HG03175 (cell line): ENCODE results near the gene SERPINA9.

Experiments used
- ATAC-seq: cut with Tn5 transposase; IDR thresholded peaks from one replicate; pipeline ENCODE4 v1.9.1; 2021; ENCODE audit warnings: mild to moderate bottlenecking, moderate library complexity; ENCODE audit not compliant: unreplicated experiment

SERPINA9 gene

DNA sequence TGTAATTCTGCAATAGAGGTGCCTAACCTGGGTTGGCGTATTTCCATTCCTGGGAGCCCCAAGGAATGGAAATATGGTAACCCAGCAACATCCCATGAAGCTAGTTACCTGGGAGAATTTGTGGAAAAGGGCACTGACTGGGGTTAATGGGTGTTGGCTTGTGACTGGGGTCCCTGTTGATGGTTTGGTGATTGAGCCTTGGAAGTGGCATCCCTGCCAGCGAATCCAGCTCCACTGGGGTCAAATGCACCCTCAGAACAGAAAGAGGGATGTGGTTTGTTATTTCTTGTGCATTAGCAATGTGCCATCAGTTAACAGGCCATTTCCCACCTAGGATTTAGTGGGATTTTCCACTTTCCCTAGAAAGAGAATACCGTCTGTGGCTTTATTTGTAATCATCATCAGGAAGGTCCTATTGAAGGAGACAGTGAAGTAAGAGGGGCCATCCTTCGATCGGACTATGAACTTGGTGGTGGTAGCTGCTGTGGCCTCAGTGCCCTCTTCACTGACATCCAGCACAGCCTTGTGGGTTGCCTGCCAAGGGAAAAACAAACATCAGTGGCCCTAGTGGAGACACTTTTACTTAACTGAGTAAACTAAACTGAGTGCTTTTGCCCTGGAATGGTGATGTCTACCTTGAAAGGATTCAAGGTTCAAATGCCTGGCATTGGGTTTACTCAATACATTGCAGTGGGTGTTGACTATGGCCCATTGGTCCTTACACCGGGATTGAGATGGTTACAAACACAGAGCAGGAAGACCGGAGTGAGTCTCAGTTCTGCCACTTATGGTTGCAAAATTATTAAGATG lies 13.0 kb downstream of the SERPINA9 start:
- ATAC-seq = no peak

DNA sequence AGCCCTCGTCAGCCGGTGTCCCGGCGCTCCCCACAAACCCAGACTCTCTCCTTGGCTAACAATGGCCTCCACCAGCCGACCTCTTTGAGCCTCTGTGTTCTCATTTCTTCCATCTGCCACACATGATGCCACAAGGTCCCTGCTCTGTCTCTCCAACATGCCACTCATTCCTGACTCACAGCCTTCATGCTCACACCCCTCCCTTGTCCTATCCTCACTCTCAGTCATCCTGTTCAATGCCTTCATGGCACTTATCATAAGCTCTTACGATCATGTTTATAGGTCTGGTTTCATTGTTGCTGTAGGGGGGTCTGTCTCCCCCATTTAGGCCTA lies 13.8 kb downstream of the SERPINA9 start:
- ATAC-seq = no peak

DNA sequence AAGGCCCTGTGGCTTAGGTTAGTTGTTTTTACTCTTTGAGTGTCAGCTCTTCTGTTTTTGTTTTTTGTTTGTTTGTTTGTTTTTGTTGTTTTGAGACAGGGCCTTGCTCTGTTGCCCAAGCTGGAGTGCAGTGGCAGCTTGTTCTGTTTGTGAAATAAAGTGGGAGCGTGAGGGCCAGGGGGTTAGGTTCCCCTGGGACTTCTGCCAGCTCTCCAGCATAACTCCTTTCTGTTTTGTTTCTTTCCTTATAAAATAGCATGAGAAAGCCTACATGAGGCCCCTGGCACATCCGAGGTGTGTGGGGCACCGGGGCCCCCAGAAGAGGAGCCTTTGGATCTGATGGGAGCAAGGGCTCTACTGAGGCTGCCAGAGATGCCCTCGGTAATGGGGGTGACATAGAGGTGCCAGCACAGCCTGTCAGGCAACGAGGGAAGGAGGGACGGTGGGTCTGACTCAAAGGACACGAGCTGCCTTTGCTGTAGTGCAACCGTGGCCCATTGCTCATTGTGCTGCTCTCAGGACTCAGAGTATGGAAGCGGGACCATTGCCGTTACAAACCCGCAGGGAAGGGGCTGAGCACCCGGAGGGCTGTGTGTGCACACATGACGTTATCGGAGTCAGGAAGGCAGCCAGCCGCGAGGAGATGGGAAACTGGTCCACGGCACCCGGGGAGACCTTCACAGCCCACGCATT lies 14.3 kb downstream of the SERPINA9 start:
- no peak for ATAC-seq

DNA sequence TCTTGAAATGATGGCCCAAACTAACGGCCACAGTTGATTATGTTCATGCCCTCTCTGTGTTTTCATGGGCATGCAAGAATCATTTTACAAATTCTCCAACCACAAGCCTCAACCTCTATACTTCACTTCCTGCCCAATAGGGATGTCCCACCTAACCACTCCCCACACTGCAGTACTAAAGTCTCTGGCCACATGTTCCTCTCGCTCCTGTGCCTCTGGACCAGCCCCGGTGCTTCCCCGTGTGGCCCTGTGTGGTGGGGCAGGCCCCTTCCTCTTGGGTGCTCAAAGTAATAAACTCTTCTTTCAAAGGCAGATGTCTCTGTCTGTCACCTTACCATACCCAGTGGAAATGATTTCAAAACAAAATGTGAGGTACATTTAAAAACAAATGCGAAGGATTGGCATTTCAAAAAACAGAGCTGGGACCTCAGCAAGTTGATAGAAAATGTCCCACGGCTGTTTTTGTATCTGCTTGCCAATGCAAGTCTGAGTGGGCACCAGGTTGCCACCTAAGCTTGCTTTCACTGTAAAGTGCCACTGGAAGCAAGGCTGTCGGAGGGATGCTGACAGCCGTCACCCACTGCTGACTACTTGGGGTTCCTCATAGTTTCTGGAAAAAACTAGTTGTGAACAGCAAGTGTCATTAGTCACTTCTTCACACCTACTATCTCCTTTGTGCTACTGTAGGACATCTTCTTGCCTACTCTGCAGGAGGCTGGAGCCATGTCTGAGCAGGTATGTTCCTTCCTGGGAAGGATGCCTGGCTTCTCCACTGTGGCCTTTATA lies 15.2 kb downstream of the SERPINA9 start:
- no peak for ATAC-seq

DNA sequence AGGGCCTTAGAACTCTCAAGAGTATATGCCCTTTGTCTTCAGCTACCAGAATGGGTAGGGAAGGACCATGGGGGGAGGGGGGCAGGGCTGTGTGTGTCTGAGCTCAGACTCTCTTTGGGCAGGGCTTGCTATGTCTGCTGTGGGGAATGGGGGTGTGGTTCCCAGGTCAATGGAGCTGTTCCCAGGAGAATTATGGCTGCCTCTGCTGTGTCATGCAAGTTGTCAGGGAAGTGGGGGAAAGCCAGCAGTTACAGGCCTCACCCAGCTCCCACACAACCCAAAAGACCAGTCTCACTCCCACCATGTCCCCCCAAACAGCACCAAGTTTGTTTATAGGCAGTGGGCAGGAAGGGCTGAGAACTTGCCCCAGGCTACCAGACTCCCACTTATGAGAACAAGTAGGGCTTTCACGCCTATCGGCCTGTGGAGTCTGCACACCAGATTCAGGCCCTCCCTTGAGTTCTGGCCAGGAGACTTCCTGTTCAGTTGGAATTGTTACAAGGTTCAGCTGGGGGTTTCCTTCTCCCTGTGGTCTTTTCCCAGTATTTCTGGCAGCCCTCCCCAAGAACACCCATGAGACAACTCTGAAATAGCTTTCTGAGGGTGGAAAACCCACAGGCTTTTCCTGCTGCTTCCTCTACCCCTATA lies 17.3 kb downstream of the SERPINA9 start:
- ATAC-seq = no peak

DNA sequence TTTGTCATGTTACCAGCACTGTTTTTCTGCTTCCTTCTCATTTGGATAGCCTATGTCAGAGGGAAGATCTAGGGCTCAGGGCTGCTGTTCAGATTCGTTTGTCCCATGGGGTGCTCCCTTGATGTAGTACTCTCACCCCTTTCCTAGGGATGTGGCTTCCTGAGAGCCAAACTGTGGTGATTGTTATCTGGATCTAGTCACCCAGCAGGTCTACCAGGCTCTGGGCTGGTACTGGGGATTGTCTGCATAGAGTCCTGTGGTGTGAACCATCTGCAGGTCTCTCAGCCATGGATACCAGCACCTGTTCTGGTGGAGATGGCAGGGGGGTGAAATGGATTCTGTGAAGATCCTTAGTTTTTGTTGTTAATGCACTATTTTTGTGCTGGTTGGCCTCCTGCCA lies 17.9 kb downstream of the SERPINA9 start:
- ATAC-seq = no peak

DNA sequence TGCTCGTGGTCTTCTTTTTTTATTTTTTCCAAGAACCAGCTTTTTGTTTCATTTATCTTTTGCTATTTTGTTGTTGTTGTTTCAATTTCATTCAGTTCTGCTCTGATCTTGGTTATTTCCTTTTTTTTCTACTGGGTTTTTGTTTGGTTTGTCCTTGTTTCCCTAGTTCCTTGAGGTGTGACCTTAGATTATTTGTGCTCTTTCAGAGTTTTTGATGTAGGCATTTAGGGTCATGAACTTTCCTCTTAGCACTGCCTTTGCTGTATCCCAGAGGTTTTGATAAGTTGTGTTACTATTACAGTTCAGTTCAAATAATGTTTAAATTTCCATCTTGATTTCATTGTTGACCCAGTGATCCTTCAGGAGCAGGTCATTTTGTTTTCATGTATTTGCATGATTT lies 20.1 kb downstream of the SERPINA9 start:
- no peak for ATAC-seq

DNA sequence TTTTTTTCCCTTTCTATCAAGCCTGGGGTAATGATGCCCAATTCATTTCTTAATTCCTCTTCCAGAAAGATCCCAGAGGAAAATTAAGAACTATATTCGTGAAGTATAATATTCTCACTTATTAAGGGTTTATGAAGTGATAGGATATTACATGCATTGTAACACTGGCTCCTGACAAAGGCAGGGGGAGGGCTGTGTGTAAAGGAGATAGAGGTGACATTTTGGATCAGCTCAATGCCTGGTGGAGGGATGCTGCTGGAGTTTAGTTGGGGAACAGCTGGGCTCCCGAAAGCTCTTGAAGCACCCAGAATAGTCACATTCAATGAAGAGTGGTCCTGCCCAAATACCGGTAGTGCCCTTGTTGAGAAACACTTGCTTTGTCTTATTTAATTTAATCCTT lies 24.2 kb downstream of the SERPINA9 start:
- ATAC-seq = no peak

DNA sequence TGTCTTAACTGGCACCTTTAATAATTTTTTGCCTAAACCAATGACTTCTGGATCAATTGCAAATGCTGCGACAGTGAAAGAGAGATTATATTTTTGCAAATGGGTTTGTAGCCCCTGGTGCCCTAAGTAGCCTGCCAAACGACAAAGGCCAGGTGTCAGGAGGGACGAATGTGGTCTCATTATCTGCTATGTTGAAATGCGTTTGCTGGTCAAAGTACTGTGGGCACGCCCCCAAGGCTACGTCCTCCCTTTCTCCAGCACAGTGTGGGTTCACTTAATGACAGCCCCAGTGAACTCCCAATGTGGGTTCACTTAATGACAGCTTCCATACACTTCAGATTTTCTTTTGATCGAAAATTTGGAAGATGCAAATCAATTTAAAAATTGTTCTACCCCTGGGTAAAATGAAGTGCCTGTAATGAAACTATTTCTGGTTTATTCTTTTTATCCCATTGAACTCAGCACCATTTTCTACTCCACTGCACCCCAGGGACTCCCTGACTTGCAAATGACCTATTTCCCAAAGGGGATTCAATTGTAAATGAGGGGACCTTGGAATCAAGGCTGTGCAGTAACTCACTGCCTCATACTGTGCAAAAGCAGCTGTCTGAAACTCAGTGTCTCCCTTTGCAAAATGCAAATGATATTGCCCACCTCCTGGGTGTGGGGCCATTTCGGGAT lies 24.8 kb downstream of the SERPINA9 start:
- no peak for ATAC-seq

DNA sequence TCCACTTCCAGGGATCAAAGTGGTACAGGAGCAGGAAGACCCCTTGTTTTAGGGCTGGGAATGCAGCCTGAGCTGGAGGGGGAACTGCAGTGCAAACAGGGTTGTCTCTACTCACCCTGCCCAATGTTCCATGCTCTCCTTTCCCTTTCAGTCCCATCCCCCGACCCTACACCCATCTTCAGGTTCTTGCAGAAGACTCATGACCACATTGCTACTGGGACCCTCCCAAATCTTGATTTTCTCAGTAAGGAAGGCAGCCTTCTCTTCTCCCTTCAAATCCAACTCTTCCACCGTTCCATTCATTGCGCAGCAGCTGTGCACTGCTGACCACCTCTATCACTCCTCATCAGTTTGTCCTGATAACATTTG lies 25.3 kb downstream of the SERPINA9 start:
- ATAC-seq = no peak

DNA sequence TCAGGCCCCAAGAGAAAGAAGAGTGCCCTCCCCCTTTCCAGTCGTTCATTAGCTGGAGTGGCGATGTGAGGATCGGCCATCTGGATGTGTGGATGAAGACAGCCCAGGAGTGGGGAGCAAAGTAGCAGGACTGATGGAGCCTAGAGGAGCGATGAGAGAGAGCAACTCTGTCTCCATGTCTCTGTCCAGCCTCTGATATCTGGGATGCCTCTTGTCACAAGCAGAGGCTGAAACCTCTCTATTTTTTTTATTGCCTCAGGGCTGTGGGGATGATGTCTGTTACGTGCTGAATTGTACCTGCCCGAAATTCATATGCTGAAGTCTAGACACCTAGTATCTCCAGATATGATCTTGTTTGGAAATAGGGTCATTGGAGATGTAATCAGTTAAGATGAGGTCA lies 26.1 kb downstream of the SERPINA9 start:
- no peak for ATAC-seq

DNA sequence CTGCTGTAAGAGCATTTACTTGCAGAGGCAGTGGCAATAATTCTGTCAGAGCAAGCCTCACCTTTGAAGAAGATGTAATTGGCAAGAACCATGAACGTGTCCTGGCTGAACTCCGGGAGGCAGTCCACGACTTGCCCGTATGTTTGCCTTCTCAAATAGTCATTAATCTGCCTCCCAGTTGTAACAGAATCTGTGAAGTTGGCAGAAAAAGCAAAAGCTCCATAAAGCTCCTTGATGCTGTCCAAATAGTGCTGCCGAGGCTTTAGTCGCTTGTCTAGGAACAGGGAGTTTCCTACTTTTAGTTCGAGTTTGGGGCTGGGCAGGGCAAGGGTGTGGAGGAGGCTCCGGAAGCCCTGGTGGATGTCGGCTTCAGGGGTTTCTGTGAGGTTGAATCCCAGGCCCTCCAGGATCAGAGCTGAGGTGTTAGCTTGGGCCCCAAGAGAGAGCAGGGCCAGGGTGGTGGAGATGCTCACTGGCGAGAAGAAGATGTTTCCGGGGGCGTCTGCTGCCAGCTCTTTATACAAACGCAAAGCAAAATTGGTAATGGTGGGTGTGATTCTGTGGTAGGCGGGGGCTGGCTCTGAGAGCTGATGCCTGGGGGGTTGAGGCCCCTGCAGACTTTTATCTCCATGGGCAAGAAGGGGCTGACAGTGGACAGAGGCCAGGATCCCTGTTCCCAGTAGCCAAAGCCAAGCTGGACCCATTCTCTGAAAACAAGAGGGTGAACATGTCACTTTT lies 27.8 kb downstream of the SERPINA9 start:
- ATAC-seq = no peak

DNA sequence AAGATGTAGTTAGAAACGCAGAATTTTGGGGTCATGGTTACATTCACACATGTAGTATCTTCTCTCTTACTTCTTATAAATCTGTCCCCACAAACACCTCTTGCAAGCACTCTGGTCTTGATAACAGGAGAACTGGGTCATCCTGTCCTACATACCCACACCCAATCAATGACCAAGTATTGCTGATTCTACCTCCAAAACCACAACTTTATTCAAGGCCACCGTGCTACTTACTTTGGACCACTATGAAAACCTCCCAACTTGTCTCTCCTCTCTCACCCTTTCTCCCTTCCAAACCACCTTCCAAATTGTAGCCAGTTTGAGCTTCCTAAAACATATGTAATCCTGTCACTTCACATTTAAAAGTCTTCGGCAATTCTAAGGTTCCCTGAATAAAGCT lies 28.8 kb downstream of the SERPINA9 start:
- ATAC-seq = no peak

DNA sequence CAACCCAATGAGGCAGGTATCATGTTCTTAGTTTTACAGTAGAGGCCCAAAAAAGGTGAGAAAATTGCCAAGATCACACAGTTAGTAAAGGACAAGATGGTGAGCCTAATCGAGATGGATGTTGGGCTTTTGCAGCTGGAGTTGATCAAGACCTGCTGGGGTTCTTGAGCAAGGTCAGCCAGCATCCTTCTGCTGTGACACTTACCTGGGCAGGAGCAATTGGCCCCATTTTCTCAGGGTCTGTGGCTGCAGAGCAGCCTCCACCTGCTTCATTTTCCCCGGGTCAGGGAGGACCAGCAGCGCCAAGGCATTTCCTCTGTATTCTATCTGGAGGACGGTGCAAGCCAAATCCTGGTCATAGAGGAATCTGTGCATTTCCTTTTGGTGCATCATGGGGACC lies 29.9 kb downstream of the SERPINA9 start:
- no peak for ATAC-seq

DNA sequence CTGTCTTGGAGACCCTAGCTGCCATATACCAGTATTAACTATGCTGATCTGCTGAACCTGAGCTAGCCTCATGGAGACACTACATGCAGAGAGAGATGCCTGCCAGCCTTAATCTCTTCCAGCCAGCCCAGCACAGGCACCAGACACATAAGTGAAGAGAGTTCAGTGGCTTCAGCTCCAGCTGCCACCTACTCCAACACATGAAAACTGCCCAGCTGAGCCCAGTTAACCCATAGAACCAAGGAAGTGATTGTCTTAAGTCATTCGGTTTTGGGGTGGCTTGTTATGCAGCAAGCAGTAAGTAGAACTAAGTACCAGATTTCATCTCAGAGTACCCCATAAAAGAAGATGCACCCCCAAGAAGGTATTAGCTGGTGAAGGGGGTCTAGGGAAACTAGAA lies 31.0 kb downstream of the SERPINA9 start:
- no peak for ATAC-seq

DNA sequence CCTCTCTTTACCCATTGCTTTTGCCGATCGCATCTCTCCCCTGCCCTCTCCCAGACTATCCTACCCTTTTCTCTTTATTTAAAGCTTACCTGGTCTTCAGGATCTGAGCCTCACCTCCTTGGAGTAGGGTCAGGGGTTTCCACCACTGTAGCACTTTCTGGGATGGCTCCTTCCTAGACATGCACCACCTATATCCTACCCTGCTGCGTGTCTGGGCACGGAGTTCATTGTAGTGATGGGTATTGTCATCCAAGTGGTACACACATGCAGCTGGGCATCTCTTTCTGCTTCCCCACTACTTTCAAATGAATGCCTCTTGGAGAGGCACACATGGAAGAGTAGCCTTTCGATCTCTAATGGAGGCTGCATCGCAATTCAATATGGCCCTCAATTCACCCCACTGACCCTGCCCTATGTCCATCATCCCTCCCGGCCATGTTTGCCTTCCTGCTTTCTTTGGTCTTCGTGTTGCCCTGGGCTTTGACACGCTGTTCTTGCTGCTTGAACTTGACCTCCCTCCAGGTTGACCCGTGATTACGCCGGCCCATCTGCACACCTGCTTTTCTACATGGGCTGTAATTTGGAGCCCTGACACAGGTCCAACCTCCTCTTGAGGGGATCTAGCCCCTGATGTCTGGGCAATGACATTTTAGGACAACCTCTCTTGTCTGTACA lies 34.3 kb downstream of the SERPINA9 start:
- ATAC-seq = no peak

DNA sequence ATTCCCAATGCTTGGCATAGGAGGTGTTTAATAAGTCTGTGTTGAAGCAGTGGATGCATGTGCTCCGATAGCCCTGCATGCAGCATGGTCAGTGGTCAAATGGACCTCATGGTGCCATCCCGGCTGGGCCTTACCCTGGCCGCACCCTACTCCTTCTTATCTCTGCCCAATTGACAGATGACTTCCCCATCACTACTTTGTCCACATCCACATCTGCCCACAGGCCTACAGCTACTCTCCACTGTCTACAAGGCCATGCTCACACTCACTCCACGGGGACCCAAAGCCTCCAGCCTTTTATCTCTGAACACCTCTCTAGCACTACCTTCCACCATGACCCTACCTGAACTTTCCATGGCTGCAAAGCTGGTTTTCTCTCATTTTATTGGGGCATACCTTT lies 34.9 kb downstream of the SERPINA9 start:
- ATAC-seq = no peak

DNA sequence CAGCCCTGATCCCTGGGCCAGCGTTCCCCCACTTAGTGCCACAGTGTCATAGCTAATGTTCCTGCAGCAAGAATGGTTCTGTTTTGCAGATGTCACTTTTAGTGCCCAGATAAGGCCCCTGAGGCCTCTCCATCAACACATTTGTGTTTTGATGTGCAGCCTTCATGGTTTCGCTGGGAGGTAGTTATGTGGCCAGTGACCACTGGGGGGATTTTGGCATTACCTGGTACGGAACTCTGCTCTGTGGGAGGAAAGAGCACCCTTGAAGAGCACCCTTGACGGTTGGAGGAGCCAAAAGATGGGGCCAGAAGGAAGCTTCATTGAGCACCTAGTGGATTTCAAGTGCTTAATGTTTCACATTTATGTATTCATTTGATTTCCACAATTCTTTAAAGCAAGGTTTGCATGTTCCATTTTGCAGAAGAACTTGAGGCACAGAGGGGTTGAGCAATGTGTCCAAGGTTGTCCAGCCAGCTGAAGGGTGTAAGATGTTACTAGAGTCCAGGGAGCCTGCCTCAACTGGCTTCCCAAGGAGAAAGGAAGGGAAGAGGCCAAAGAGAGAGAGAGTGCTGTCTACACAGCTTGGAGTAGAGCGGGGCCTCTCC lies 36.4 kb downstream of the SERPINA9 start:
- ATAC-seq = no peak

DNA sequence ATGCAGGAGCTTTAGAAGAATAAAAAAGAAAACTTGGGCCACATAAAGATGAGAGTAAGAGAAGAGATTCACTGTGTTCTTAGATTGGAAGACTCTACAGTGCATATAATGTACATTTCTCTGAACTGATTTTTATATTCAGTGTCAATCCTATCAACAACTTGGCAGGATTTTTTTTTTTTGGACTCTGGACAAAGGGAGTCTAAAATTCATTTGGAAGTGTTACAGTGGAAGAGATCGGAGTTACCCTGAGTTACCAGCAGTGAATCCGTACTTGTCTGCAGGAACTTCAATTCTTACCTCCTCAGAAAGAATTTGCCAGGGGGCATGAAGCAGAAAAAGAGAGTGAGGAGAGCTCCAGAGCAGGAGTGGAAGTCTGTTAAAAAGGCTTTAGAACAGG lies 47.4 kb downstream of the SERPINA9 start:
- no peak for ATAC-seq
